ENCODE measurements around the gene GBP1. TPM values are rescaled to one million over a fixed set of nuclear protein-coding genes. Genes with fewer than 3 reads are reported as not detected.

The GBP1 gene
- total RNA-seq, 1 donor from 2014 or later: 10.4 TPM

- DNase-seq (ENCODE audit: low read depth): no peak
- no peak for TF ChIP-seq CTCF (conservative IDR thresholded peaks at IDR 0.05; ENCODE audit: low read depth, low read length)
- no peak overlapping the region for H3K4me3 ChIP-seq (ENCODE audit: low read depth, low read length)
These were observed 59.5 kb downstream of the GBP1 start for GRCh38 chr1:89005286-89006151.

Other genes starting within 250 kb of the GBP1 start
- gene GTF2B, start 173.6 kb downstream of the GBP1 start, total RNA-seq: 26.2 and 35.9 TPM in 2 replicates
- 38.6 and 49.8 TPM in 2 replicates for gene KYAT3, start 72.6 kb downstream of the GBP1 start, total RNA-seq
- 4.1 and 8.2 TPM in 2 replicates for gene RBMXL1, start 72.6 kb downstream of the GBP1 start, total RNA-seq
- gene GBP3, start 42.3 kb downstream of the GBP1 start, total RNA-seq: 33.6 and 35.2 TPM in 2 replicates
- 2.2 and 2.7 TPM in 2 replicates for gene GBP2, start 60.9 kb upstream of the GBP1 start, total RNA-seq
- not detected in 2 replicates for gene GBP7, start 110.8 kb upstream of the GBP1 start, total RNA-seq
- gene GBP4, start 133.7 kb upstream of the GBP1 start, total RNA-seq: 0.07 and 0.35 TPM in 2 replicates
- not detected in 2 replicates for gene GBP5, start 207.7 kb upstream of the GBP1 start, total RNA-seq

Measured in epithelial cell of proximal tubule (primary cell).